CD4-positive, alpha-beta T cell treated with Interleukin-2 at 100 ng/mL for 4 hours (primary cell): ENCODE measurements around the gene PSMB10.

Source experiments
- DNase-seq: peaks from one replicate; pipeline ENCODE4 v3.0.0-alpha.2; 2020; ENCODE audit warnings: low spot score

The PSMB10 gene

DNA sequence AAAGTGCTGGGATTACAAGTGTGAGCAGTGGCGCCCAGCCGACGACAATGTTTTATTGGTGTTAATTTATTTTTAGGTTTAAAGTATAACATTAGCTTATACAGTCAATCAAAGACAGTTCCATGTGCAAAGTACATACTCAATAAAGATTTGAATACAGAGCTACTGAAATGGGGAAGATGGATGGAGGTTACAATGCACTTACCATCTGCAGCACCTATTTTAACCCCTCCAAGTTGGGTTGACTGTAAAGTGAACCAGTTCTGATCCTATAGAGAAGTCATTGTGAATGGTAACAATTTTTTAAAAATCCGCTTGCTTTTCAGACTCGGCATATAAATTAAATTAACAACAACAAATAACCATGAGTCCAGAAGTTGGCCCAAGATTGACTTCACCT lies 44.3 kb downstream of the PSMB10 start:
- no peak for DNase-seq

DNA sequence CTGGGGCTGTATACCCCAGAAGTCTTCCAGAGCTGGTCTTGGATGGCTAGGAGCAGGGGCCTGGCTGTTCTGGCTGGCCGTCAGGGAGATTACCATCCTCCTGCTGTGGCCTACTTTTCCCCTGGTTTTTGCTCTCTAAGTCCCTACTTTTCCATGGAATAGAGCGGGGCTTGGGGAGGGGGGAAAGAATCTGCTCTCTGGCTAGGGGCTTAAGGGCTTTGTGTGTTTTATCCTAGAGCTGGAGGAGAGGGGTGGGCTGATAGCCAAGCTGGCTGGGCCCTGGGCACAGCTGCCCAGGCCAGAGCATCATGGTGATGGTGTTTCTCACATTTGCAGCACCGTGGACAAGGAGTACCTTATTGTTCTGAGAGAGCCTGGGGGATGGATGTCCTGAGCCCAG lies 48.3 kb downstream of the PSMB10 start:
- no peak for DNase-seq

DNA sequence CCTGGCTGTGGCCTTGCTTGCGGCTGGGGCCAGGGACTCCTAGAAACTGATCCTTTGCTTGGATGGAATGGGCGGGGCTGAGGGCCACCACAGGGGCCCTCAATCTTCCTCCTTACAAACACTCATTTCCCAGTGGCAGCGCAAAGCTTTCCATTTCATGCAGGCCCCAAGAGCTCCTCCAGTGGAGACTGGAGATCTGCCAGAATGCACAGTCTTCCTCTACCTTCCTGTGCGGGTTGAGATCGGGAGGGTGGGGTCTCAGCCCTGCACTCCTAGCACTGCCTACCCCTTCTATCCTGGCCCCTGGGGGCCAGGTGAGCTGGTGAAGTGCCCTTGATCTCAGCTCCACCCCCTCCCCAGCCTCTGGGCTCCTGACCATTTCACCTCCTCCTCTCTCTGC lies 50.3 kb downstream of the PSMB10 start:
- no peak for DNase-seq

DNA sequence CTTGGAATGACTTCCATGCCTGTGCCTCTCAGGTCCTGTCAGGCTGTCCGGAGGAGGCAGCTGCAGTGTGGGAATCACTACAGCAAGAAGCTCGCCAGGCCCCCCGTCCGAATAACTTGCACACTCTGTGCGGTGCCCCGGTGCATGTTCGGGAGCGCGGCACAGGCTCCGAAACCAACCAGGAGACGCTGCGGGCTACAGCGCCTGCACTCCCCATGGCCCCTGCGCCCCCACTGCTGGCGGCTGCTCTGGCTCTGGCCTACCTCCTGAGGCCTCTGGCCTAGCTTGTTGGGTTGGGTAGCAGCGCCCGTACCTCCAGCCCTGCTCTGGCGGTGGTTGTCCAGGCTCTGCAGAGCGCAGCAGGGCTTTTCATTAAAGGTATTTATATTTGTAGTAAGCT lies 50.7 kb downstream of the PSMB10 start:
- DNase-seq, result no peak

DNA sequence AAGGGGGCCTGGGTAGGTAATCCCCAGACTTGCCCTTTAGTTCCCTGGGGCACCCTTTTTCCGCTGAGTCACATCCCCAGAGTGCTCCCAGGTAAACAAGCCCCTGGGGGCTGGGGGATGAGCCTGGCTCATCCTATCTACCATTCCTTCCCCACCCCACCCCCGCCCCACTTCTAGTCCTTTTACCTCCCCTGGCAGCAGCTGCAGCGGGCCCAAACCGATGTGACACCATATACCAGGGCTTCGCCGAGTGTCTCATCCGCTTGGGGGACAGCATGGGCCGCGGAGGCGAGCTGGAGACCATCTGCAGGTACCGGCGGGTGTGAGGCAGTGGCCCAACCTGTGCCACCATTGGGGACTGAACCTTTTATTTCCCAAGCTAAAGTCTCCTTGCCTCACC lies 51.1 kb downstream of the PSMB10 start:
- DNase-seq, result no peak

DNA sequence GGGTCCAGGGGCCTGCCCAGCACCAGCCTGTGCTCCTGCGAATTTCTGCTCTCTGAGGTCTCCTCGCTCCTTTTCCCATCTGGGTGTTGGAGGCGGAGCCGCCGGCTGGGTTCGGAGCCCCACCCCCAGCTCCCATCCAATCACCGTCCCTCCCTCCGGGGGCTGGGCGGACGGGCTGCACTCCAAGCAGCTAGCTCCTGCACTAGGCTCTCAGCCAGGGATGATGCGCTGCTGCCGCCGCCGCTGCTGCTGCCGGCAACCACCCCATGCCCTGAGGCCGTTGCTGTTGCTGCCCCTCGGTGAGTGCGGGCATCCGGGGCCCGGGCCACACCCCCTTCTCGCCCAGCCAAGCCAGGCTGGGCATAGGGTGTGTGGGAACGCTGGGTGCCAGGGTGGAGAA lies 52.0 kb downstream of the PSMB10 start, which contains the start of gene NRN1L:
Gene NRN1L (plus strand): TSS at position 202 of the 400 bp plus-strand sequence. CDS start 19 bp downstream, at position 221.
- DNase-seq, result no peak
